Nephron (organoid): ENCODE measurements around the gene DROSHA.
A peak's percentile ranks its signal among the peaks of the same experiment; 100 is the strongest.

Experiments
- H3K27ac Mint-ChIP-seq, 3 experiments: 2 replicates each; pipeline ENCODE4 v1.8.0; 2020; ENCODE audit warnings: mixed read lengths in 3 of 3, mild to moderate bottlenecking in 2 of 3, moderate library complexity in 1 of 3
- H3K27me3 Mint-ChIP-seq: 2 replicates; pipeline ENCODE4 v1.8.0; 2021; ENCODE audit warnings: low read depth, mild to moderate bottlenecking, moderate library complexity, mixed read lengths
- H3K36me3 Mint-ChIP-seq: 2 replicates; pipeline ENCODE4 v1.8.0; 2020; ENCODE audit warnings: low read depth, mixed read lengths
- H3K4me1 Mint-ChIP-seq: 2 replicates; pipeline ENCODE4 v1.8.0; 2020; ENCODE audit warnings: mixed read lengths
- H3K4me3 Mint-ChIP-seq, 3 experiments: 2 replicates each; pipeline ENCODE4 v1.8.0; 2020; ENCODE audit warnings: mild to moderate bottlenecking in 3 of 3, mixed read lengths in 3 of 3, moderate library complexity in 2 of 3
- H3K9me3 Mint-ChIP-seq: 2 replicates; pipeline ENCODE4 v1.8.0; 2020; ENCODE audit warnings: mixed read lengths
- TF ChIP-seq, protein P1 (sequence below), 3 experiments: fragments of 200-600 bp; sonication (generic); IDR thresholded peaks; one replicate each; pipeline ENCODE4 v1.5.0; 2021; ENCODE audit warnings: antibody characterized with exemption in 3 of 3; ENCODE audit not compliant: unreplicated experiment in 3 of 3

DROSHA gene

DNA sequence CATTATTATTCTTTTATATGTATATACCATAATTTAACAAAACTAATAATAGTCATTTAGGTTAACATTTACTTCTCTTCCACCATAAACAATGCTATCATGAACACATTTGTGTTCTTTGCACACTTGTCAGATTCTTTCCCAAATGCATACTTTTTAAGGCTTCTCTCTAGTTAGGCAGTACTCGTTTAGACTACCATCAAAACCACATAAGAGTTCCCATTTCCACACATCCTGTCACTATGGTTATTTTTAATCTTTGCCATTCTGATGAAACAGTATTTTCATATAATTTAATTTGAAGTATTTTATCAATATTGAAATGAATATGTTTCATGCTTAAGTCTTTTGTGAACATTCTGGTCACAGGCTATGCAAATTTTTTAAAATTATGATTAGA lies 15.1 kb downstream of the DROSHA start:
- H3K9me3 Mint-ChIP-seq, result no peaks in the 10 kb centered on the region
- TF ChIP-seq, protein P1, sequence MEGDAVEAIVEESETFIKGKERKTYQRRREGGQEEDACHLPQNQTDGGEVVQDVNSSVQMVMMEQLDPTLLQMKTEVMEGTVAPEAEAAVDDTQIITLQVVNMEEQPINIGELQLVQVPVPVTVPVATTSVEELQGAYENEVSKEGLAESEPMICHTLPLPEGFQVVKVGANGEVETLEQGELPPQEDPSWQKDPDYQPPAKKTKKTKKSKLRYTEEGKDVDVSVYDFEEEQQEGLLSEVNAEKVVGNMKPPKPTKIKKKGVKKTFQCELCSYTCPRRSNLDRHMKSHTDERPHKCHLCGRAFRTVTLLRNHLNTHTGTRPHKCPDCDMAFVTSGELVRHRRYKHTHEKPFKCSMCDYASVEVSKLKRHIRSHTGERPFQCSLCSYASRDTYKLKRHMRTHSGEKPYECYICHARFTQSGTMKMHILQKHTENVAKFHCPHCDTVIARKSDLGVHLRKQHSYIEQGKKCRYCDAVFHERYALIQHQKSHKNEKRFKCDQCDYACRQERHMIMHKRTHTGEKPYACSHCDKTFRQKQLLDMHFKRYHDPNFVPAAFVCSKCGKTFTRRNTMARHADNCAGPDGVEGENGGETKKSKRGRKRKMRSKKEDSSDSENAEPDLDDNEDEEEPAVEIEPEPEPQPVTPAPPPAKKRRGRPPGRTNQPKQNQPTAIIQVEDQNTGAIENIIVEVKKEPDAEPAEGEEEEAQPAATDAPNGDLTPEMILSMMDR (IDR thresholded peaks at IDR 0.05; ENCODE audit: unreplicated experiment in 3 of 3), result no peak
- H3K36me3 Mint-ChIP-seq, result peaks cover 54% of the 10 kb centered on the region
- H3K27ac Mint-ChIP-seq, result no peak overlapping the region
- no peaks in the 10 kb centered on the region for H3K4me1 Mint-ChIP-seq
- no peak overlapping the region for H3K4me3 Mint-ChIP-seq
- H3K27me3 Mint-ChIP-seq, result no peaks in the 10 kb centered on the region

DNA sequence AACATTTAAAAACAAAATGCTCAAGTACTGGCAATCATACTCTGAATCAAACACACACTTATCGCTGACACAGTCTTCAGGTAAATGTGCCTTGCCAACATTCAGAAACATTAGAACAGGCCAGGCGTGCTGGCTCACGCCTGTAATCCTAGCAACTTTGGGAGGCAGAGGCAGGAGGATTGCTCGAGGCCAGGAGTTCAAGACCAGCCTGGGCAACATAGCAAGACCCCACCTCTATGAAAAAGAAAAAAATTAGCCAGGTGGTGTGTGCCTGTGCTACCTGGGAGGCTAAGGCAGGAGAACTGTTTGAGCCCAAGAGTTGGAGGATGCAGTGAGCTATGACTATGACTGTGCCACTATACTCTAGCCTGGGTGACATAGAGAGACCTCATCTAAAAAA lies 20.6 kb downstream of the DROSHA start:
- H3K4me3 Mint-ChIP-seq, result no peak overlapping the region
- no peaks in the 10 kb centered on the region for H3K4me1 Mint-ChIP-seq
- TF ChIP-seq, protein P1 (IDR thresholded peaks at IDR 0.05; ENCODE audit: unreplicated experiment in 3 of 3), result no peak
- H3K9me3 Mint-ChIP-seq, result no peaks in the 10 kb centered on the region
- H3K36me3 Mint-ChIP-seq, result peaks cover 77% of the 10 kb centered on the region
- H3K27me3 Mint-ChIP-seq, result no peaks in the 10 kb centered on the region
- no peak overlapping the region for H3K27ac Mint-ChIP-seq

DNA sequence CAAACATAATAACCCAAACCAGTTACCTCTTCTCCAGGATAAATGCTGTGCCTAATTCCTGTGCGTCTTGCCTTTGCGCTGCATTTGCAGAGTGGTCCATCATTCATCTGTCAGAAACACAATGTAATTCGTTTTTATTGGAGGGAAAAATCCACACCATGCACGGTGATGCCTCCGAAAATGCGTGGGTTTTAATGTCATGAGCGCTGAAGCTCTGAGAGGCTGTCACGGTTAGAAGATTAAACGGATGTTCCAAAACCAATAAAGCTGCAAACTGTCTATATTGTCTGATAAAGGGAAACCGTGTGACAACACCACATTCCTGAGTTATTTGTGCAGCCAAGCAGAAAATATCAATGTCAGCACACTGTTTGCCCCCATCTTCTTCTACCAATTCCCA lies 27.4 kb downstream of the DROSHA start:
- H3K9me3 Mint-ChIP-seq, result no peaks in the 10 kb centered on the region

DNA sequence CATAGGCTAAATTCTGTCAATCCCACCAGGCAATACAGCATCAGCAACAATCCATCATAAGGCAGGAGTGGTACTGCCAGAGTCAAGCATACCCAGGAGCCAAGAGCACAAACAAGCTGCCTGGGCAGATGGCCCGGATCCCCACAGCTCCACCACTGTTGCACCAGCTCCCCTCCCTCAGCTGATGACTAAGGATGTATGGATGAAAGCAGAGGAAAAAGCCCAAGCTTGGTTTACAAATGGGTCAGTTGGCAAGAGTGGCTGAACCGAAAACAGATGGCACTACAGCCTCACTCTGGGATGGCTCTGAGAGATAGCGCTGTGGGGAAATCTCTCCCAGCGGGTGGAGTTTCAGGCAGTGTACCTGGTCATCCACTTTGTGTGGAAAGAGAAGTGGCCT lies 29.4 kb downstream of the DROSHA start:
- no peaks in the 10 kb centered on the region for H3K4me1 Mint-ChIP-seq
- no peaks in the 10 kb centered on the region for H3K9me3 Mint-ChIP-seq
- no peak overlapping the region for H3K27ac Mint-ChIP-seq
- peaks cover 84% of the 10 kb centered on the region for H3K36me3 Mint-ChIP-seq
- TF ChIP-seq, protein P1 (IDR thresholded peaks at IDR 0.05; ENCODE audit: unreplicated experiment in 3 of 3), result no peak
- H3K27me3 Mint-ChIP-seq, result no peaks in the 10 kb centered on the region
- H3K4me3 Mint-ChIP-seq, result no peak overlapping the region

More for the DNA sequence above, 27.4 kb downstream of the DROSHA start:
- no peaks in the 10 kb centered on the region for H3K27me3 Mint-ChIP-seq
- H3K4me3 Mint-ChIP-seq, result no peak overlapping the region
- TF ChIP-seq, protein P1 (IDR thresholded peaks at IDR 0.05; ENCODE audit: unreplicated experiment in 3 of 3), result no peak
- no peaks in the 10 kb centered on the region for H3K4me1 Mint-ChIP-seq
- H3K27ac Mint-ChIP-seq, result peak overlapping the region in 1 of 3 experiments; percentile 32
- H3K36me3 Mint-ChIP-seq, result peaks cover 79% of the 10 kb centered on the region

DNA sequence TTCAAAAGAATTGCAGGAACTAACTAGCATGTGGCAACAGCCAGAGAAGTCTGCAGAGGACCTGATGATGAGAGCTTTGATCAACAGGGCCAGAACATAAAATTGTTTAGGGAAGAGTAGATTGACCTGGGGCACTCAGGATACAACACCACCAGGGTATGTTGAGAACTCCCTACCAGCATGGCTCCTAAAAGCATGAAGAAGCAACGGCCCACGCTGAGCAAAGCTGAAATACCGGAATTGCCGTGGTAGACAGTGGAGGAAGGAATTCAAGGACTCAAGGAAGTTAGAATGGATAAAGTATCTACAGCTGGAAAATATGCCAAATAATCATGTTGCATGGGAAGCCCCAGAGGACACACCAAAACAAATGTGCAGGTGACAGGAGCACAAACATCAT lies 31.6 kb downstream of the DROSHA start:
- no peaks in the 10 kb centered on the region for H3K4me1 Mint-ChIP-seq
- no peak overlapping the region for H3K27ac Mint-ChIP-seq
- H3K9me3 Mint-ChIP-seq, result no peaks in the 10 kb centered on the region
- no peaks in the 10 kb centered on the region for H3K27me3 Mint-ChIP-seq
- H3K4me3 Mint-ChIP-seq, result no peak overlapping the region
- TF ChIP-seq, protein P1 (IDR thresholded peaks at IDR 0.05; ENCODE audit: unreplicated experiment in 3 of 3), result no peak
- peaks cover 90% of the 10 kb centered on the region for H3K36me3 Mint-ChIP-seq

DNA sequence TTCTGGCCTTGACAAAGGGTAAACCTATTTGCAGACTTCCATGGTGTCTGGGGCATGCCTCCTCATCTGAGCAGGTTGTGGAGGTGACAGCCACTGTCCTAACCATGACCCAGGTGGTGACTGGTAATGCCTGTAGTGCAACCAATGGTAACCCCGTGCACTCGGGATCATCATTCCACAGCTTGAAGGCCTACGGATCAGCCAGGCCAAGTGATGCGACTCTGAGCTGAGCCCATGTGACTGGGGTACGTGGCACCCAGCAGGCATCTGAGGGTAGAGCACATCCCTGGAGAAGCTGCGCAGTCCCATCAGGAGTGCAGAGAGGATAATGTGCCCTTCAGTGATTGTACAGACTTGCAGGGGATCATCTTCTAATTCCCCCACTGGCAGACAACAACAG lies 35.0 kb downstream of the DROSHA start:
- H3K27me3 Mint-ChIP-seq, result no peaks in the 10 kb centered on the region

More for the DNA sequence above, 35.0 kb downstream of the DROSHA start:
- H3K4me1 Mint-ChIP-seq, result no peaks in the 10 kb centered on the region
- H3K36me3 Mint-ChIP-seq, result peaks cover 81% of the 10 kb centered on the region
- no peaks in the 10 kb centered on the region for H3K9me3 Mint-ChIP-seq
- no peak overlapping the region for H3K27ac Mint-ChIP-seq
- H3K4me3 Mint-ChIP-seq, result no peak overlapping the region
- TF ChIP-seq, protein P1 (IDR thresholded peaks at IDR 0.05; ENCODE audit: unreplicated experiment in 3 of 3), result no peak
